OCI-LY3 (cell line): ENCODE results near the gene FCGR2B.
"Not testable (repeated sequence)": the region's sequence is repeated elsewhere in the genome, so short reads cannot be mapped to it uniquely, and the experiment has no call there.

Experiments used
- H2AFZ ChIP-seq: fragments of 200-600, 300-600 bp; shearing (Covaris generic); 2 replicates; pipeline ENCODE4 v1.6.0; 2014; ENCODE audit warnings: antibody characterized with exemption, low read depth, low read length
- H3K27ac ChIP-seq: fragments of 200-600, 300-600 bp; sonication (generic); 2 replicates; pipeline ENCODE4 v1.5.1; 2014; ENCODE audit warnings: mild to moderate bottlenecking, low read length, moderate library complexity, mixed read lengths
- H3K27me3 ChIP-seq: fragments of 200-600, 300-600 bp; sonication (generic); 2 replicates; pipeline ENCODE4 v1.6.1; 2014; ENCODE audit warnings: low read depth, low read length, mixed read lengths
- H3K36me3 ChIP-seq: fragments of 200-600, 300-600 bp; sonication (generic); replicated peaks from 2 replicates; pipeline ENCODE3; 2014; ENCODE audit warnings: low read depth, low read length, mixed read lengths
- H3K4me1 ChIP-seq: fragments of 300-600, 200-600 bp; sonication (generic); 2 replicates; pipeline ENCODE4 v1.6.1; 2014; ENCODE audit warnings: low read length, mixed read lengths
- H3K4me2 ChIP-seq: fragments of 200-600, 300-600 bp; sonication (generic); 2 replicates; pipeline ENCODE4 v1.6.1; 2014; ENCODE audit warnings: low read length, mixed read lengths
- H3K4me3 ChIP-seq: fragments of 300-600, 200-600 bp; sonication (generic); 2 replicates; pipeline ENCODE4 v1.5.1; 2014; ENCODE audit warnings: antibody characterized with exemption, mild to moderate bottlenecking, low read length, moderate library complexity
- H3K79me2 ChIP-seq: fragments of 300-600, 200-600 bp; shearing (Covaris generic); 2 replicates; pipeline ENCODE4 v1.6.1; 2014; ENCODE audit warnings: mild to moderate bottlenecking, low read length, mixed read lengths
- H3K9ac ChIP-seq: fragments of 300-600, 200-600 bp; shearing (Covaris generic); 2 replicates; pipeline ENCODE4 v1.6.0; 2014; ENCODE audit warnings: mild to moderate bottlenecking, low read length, moderate library complexity
- H3K9me3 ChIP-seq: fragments of 200-600, 300-600 bp; shearing (Covaris generic); 2 replicates; pipeline ENCODE4 v1.6.1; 2014; ENCODE audit warnings: low read length, mixed read lengths; ENCODE audit not compliant: insufficient read depth
- H4K20me1 ChIP-seq: fragments of 200-600, 300-600 bp; sonication (generic); 2 replicates; pipeline ENCODE4 v1.6.1; 2016; ENCODE audit warnings: low read length, mixed read lengths; ENCODE audit not compliant: insufficient read depth

FCGR2B gene

DNA sequence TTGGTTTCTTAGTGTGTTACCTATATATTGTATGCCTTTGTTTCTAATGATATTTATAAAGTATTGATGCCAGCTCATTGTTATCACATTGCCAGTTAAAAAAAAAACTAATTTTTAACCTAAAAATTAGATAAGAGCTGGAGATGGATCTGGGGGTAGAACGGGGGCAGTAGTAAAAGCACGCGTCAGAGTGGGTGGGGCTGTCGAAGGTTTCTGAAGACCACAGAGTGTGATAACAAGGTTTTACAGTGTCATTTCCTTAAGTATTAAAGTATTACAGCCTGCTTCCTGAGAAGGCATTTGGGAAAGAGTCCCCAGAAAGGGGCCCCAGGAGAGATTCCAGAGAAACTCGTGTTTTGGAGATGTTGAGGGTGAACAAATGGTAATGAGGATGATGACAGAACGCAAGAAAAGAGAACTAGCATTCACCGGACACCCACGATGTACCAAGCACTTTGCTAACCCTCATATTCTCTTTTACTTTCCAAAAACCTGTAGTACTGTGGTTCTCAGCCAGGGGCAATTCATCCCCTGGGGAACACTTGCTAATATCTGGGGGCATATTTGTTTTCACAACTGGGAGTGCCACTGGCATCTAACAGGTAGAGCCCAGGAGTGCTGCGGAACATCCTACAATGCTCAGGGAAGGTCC, 1.2 kb upstream of the FCGR2B start:
- H3K9me3 ChIP-seq, H3K27ac ChIP-seq, H4K20me1 ChIP-seq, H2AFZ ChIP-seq, H3K79me2 ChIP-seq, H3K4me3 ChIP-seq, H3K4me1 ChIP-seq, H3K4me2 ChIP-seq, H3K36me3 ChIP-seq, H3K27me3 ChIP-seq, H3K9ac ChIP-seq: not testable (repeated sequence)

DNA sequence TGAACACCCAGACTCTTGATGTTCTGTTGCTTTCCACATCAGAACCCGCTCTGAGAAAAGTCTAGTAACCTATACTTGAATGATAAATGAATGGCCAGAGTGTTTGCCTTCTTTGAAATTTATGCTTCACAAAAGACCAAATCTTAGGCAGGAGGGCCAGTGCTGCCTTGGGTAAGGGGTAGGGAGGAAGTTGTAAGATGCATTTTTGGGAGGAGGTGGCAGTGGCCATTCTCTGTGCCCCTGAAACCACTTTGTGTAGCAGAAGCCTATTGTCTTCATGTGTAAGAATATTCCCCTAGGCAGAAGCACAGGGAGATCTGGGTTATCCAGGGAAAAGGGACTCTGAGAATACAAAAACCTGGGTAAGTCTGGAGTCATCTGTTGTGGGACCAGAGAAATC, 626 bp downstream of the FCGR2B start:
- not testable (repeated sequence) for H3K27me3 ChIP-seq

DNA sequence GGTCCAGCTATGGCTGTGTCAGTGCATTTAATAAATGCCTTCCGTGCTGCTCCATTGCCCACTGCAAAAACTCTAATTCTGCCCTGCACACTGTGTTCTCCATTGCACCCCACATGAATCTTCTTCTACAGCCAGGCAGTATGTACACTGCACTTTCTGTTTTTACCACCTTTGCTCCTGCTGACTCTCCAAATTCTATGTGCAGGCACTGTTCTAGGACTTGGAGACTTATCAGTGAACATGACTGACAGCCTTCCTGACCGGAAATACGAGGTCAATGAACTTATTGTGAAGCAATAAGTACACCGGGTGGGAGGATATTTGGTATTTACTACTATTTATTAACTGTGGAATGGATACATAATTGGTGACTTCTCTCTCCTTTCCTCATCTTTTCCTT, 1.7 kb downstream of the FCGR2B start:
- H3K4me3 ChIP-seq, H3K4me2 ChIP-seq, H3K27me3 ChIP-seq, H3K9me3 ChIP-seq, H3K79me2 ChIP-seq, H3K27ac ChIP-seq, H3K9ac ChIP-seq, H4K20me1 ChIP-seq, H3K4me1 ChIP-seq, H2AFZ ChIP-seq, H3K36me3 ChIP-seq: not testable (repeated sequence)

More for the DNA sequence above, 626 bp downstream of the FCGR2B start:
- H2AFZ ChIP-seq, H3K79me2 ChIP-seq, H3K36me3 ChIP-seq, H3K4me3 ChIP-seq, H3K4me1 ChIP-seq, H3K9me3 ChIP-seq, H3K4me2 ChIP-seq, H3K27ac ChIP-seq, H3K9ac ChIP-seq, H4K20me1 ChIP-seq: not testable (repeated sequence)

DNA sequence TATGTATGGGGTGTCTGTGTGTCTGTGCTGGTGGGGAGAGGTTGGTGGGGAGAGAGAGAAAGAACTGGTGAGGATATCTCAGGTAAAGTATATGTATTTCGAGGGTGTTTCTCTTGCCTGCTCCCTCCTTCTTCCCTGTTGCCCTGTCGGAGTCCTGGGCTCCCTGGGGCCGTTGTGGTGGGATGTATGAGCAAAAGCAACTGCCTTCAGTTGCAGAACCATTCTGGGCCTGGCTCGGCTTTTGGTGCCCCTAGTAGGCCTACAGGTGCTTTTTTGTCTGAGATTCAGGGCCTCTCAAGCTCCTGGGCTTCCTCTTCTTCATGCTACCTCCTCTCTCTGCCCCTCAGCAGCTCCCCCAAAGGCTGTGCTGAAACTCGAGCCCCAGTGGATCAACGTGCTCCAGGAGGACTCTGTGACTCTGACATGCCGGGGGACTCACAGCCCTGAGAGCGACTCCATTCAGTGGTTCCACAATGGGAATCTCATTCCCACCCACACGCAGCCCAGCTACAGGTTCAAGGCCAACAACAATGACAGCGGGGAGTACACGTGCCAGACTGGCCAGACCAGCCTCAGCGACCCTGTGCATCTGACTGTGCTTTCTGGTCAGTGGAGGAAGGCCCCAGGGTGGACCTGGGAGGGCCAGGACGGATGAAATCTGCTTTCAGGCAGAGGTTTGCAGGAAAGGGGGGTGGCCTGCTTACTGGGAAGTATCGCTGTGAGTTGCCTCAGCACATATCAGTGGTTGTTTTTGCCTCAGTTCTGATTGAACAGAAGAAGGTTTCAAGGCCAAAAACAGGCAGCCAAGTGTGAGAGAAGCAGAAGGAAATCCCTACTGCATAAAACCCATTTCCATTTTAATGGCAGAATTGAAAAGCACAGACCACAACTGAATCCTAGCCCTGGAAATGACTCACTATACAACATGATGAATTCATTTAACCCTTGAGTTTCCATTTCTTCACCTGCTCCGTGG, 8.4 kb downstream of the FCGR2B start:
- H3K79me2 ChIP-seq, H3K4me3 ChIP-seq, H3K9me3 ChIP-seq, H3K27me3 ChIP-seq, H3K9ac ChIP-seq, H2AFZ ChIP-seq, H3K4me1 ChIP-seq, H3K27ac ChIP-seq, H3K36me3 ChIP-seq, H4K20me1 ChIP-seq: not testable (repeated sequence)
- H3K4me2 ChIP-seq, result 0 out of 2 replicates have a peak overlapping the region, but pooled peaks have one; percentile 9

DNA sequence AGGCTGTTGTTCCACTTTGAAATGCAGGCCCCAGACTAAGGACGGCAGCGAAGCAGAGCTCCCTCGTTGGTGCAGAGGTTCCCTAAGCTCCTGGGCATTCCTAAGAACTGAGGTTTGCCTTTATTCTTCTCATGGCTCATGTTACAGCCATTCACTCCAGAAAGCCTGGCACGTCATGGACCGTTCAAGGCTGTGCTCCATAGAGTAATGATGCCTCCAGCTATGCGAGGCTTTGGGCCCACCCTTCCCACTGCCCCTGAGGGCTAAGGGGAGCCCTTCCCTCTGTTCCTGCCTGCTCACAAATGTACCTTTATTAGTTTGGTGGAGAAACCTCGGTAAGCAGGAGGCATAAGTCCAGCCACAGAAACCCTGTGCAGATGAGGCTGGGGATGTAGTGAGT, 10.5 kb downstream of the FCGR2B start:
- H3K79me2 ChIP-seq, H2AFZ ChIP-seq, H3K4me1 ChIP-seq, H3K9me3 ChIP-seq, H4K20me1 ChIP-seq, H3K27ac ChIP-seq, H3K4me3 ChIP-seq, H3K36me3 ChIP-seq, H3K27me3 ChIP-seq, H3K9ac ChIP-seq, H3K4me2 ChIP-seq: not testable (repeated sequence)

DNA sequence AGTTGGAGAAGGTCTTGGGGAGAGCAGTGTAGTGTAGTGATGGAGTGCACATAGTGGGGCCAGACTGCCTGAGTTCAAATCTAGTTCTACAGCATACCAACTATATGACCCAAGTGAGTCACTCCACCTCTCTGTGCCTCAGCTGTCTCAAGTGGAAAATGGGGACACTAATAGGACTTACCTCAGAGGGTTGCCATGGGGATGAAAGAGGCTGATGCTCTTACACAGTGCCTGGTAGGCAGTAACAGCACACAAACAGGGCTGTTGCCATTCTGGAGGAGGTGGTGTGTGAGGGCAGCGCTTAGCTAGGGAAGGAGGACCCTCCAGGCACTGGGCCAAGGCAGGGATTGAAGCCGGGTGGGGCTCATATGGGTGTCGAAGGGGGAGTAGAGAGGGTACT, 11.5 kb downstream of the FCGR2B start:
- not testable (repeated sequence) for H2AFZ ChIP-seq, H3K4me1 ChIP-seq, H4K20me1 ChIP-seq, H3K27me3 ChIP-seq, H3K9me3 ChIP-seq, H3K27ac ChIP-seq, H3K4me3 ChIP-seq, H3K9ac ChIP-seq, H3K36me3 ChIP-seq, H3K4me2 ChIP-seq, H3K79me2 ChIP-seq

DNA sequence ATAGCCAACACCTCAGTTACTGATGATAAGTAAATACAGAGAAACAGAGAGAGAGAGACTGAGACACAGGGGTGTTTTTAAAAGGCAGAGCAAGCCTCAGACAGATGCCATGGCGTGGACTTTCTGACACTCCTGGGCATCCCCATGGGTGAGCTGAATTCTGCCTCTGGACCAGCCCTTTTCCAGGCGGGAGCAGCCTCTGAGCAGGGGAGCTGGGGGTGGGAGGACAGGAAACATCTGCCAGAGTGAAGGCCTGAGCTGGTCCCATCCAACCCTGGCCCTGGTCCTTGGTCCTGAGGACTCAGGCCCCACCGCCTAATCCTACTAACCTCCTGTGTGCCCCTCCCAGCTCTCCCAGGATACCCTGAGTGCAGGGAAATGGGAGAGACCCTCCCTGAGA, 12.0 kb downstream of the FCGR2B start:
- H2AFZ ChIP-seq, H3K79me2 ChIP-seq, H3K36me3 ChIP-seq, H3K27ac ChIP-seq, H3K9me3 ChIP-seq, H4K20me1 ChIP-seq, H3K27me3 ChIP-seq, H3K4me3 ChIP-seq, H3K4me1 ChIP-seq, H3K4me2 ChIP-seq, H3K9ac ChIP-seq: not testable (repeated sequence)
